ENCODE results near the gene DCDC1.

DCDC1 gene

GRCh38 chr11:31369348-31370329, at the start of gene DCDC1, which contains the start of gene DNAJC24:
Gene DCDC1 (minus strand): TSS chr11:31369739. CDS start chr11:31328280, 41,459 bp downstream.
Gene DNAJC24 (plus strand): TSS chr11:31369860. CDS start chr11:31370749, 889 bp downstream.
- DNase-seq: peak; percentile 96

GRCh38 chr11:31419138-31419537, 49.6 kb upstream of the DCDC1 start:
- DNase-seq: peak; percentile 36

- no peak for DNase-seq
These were observed 48.3 kb upstream of the DCDC1 start for GRCh38 chr11:31417816-31418215.

- DNase-seq: no peak
These were observed 47.8 kb upstream of the DCDC1 start for GRCh38 chr11:31417357-31417756.

- no peak for DNase-seq
These were observed 45.9 kb upstream of the DCDC1 start for GRCh38 chr11:31415435-31415834.

GRCh38 chr11:31414338-31414737, 44.8 kb upstream of the DCDC1 start:
- no peak for DNase-seq

GRCh38 chr11:31412946-31413345, 43.4 kb upstream of the DCDC1 start:
- DNase-seq: no peak

- no peak for DNase-seq
These were observed 38.7 kb upstream of the DCDC1 start for GRCh38 chr11:31408201-31408600.

GRCh38 chr11:31404614-31405013, 35.1 kb upstream of the DCDC1 start:
- no peak for DNase-seq

GRCh38 chr11:31397239-31397834, 27.8 kb upstream of the DCDC1 start:
- peak; percentile 64 for DNase-seq

- DNase-seq: no peak
These were observed 17.8 kb upstream of the DCDC1 start for GRCh38 chr11:31387379-31387778.

GRCh38 chr11:31383116-31383515, 13.6 kb upstream of the DCDC1 start:
- no peak for DNase-seq

GRCh38 chr11:31375879-31376278, 6.3 kb upstream of the DCDC1 start:
- DNase-seq: no peak

- DNase-seq: no peak
These were observed 2.7 kb downstream of the DCDC1 start for GRCh38 chr11:31366795-31367194.

- DNase-seq: no peak
These were observed 7.8 kb downstream of the DCDC1 start for GRCh38 chr11:31361743-31362142.

GRCh38 chr11:31355817-31356216, 13.7 kb downstream of the DCDC1 start:
- DNase-seq: no peak

- DNase-seq: no peak
These were observed 14.4 kb downstream of the DCDC1 start for GRCh38 chr11:31355131-31355530.

GRCh38 chr11:31351168-31351567, 18.4 kb downstream of the DCDC1 start:
- no peak for DNase-seq

- peak; percentile 51 for DNase-seq
These were observed 28.5 kb downstream of the DCDC1 start for GRCh38 chr11:31340903-31341572.

GRCh38 chr11:31337806-31338205, 31.7 kb downstream of the DCDC1 start:
- peak; percentile 41 for DNase-seq

- DNase-seq: no peak
These were observed 40.8 kb downstream of the DCDC1 start for GRCh38 chr11:31328697-31329096.

GRCh38 chr11:31327417-31327816, 42.1 kb downstream of the DCDC1 start:
- DNase-seq: no peak

- DNase-seq: peak; percentile 67
These were observed 42.9 kb downstream of the DCDC1 start for GRCh38 chr11:31326470-31327148.
